NCI-H774 (cell line): ENCODE results near the gene U2SURP.

Source experiments
- DNase-seq: peaks from one replicate; lab custom pipeline; 2025; lab: John Stamatoyannopoulos, UW

Gene U2SURP

GRCh38 chr3:143001369-143002082 lies at the start of gene U2SURP:
TSS of gene U2SURP (plus strand) at chr3:143001570. CDS start at chr3:143001629, 59 bp downstream.
- peak; percentile 97 for DNase-seq

- no peak for DNase-seq
Measured at GRCh38 chr3:142951794-142952193, 49.6 kb upstream of the U2SURP start.

GRCh38 chr3:142952272-142953193 lies 48.8 kb upstream of the U2SURP start:
- no peak for DNase-seq

DNA sequence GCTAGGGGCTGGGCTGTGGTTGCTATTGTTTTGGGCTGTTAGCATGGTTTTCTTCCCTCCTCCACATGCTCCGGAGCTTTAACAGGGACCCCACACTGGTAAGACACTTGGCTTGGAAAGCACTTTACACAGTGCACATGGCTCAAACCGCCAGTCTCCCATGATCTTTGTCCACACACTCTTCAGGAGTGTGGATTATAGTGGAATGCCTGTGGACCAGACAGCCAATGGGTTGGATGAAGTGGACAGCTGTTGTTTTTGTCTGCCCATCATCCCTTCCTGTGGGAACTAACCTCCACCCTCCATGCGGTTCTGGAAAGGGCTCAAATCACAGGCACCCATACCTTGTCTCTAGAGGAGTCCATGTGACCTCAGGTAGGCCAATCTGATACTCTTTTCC lies 47.9 kb upstream of the U2SURP start:
- no peak for DNase-seq

DNA sequence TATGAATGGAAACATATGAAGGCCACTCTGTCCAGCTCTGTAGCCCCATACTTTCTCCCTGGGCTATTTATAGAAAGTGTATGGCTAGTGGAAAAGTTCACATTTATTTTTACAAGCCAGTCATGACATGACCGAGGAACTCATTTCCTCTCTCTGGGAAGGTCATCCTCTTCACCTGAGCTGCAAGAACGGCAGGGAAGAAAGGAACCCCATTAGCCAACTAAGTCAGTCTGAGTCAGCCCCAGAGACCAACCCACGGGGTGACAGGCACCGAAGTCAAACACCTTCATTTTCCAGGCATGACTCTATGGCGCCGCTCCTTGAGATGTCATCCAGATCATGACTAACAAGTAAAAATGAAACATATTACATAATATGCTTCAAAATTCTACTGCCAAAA lies 42.7 kb upstream of the U2SURP start:
- no peak for DNase-seq

DNA sequence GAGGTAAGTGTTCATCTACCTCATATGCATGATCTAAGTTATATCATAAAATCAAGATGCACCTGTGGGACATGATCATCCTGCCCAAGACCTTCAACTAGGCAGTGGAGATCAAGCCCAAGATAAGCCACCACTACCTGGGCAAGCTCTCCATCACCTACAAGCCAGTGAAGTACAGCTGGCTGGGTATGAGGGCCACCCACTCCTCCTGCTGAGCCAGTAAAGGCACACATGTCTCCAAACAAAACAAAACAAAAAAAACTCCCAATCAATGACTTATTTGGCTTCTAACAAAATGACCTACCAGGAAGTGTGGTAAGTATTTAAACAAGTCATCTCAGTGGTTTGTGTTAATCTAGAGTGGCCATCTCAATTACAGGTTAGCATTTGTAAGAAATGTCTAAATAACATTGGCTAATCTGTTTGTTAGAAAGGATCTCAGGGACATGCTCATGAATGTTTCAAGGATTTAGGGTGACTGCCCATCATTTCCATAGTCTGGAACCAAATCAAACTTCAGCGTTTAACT lies 41.0 kb upstream of the U2SURP start:
- DNase-seq, result peak; percentile 7

- no peak for DNase-seq
Measured at GRCh38 chr3:142961539-142961938, 39.8 kb upstream of the U2SURP start.

DNA sequence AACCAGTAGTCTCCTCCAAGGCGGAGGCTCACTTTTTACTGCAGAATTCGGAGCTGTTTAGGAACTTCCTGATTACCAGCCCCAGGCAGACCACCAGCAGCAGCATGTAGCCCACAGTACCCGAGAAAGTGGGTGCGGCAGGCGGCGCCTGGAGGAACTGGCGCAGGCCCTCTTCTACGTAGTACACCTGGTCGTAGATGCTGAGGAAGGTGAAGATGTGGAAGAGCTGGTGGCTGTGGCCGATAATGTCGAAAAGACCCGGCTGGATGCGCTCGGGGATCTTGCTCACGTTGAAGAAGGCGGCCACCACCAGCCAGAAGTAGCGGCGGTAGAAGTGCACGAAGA lies 39.2 kb upstream of the U2SURP start:
- no peak for DNase-seq

- DNase-seq, result no peak
Measured at GRCh38 chr3:142962520-142963233, 38.7 kb upstream of the U2SURP start.

GRCh38 chr3:142963234-142963515 lies 38.2 kb upstream of the U2SURP start:
- DNase-seq, result no peak

GRCh38 chr3:142963516-142964448 lies 37.6 kb upstream of the U2SURP start, which contains the start of gene PAQR9:
TSS of gene PAQR9 (minus strand) at chr3:142963674. CDS start at chr3:142963336, 338 bp downstream.
- DNase-seq, result no peak

GRCh38 chr3:142965581-142965980 lies 35.8 kb upstream of the U2SURP start:
- no peak for DNase-seq

- DNase-seq, result no peak
Measured at GRCh38 chr3:142966808-142967207, 34.6 kb upstream of the U2SURP start.

- no peak for DNase-seq
Measured at GRCh38 chr3:142968319-142969025, 32.9 kb upstream of the U2SURP start.

DNA sequence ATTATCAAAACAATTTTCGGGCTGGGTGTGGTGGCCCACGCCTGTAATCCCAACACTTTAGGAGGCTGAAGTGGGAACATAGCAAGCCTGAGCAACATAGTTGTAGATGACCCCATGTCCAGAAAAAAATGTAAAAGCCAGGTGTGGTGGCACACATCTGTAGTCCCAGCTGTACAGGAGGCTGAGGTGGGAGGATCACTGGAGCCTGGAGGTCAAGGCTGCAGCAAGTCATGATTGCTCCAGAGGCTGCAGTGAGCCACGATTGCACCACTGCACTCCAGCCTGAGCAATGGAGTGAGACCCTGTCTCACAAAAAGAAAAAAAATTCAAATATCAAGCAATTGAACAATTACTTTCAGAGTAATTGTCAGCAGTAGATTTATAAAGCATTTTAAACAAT lies 29.9 kb upstream of the U2SURP start:
- no peak for DNase-seq

DNA sequence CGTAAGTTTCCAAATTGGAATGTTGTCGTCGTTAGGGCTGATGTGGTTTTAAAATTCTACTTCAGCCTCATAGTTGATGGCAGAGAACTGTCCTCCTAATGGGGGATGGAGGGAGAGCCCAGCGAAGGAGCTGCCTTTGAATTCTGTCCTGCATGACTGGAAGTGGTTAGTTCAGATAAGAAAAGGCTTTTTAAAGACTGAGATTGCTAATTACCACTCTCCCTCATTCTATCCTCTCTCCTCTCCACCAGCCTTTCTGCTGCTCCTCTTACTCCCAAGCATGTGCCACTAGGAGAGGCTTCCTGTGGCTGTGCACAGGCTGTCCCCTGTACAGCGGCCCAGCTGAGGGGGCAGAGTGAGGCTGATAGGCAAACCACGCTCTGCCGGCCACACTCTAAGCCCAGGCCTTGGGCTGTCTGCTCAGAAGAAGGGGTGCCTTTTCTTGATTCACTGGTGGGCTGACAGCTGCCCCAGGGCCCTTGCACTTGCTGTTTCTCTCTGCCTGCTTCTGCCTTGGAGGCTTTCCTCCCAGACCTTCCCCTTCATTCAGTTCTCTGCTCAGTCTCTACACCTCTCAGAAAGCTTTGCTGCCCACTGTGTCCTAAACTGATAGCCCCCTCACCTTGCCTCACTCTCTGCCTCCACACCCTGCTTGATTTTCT lies 29.1 kb upstream of the U2SURP start:
- DNase-seq, result no peak

DNA sequence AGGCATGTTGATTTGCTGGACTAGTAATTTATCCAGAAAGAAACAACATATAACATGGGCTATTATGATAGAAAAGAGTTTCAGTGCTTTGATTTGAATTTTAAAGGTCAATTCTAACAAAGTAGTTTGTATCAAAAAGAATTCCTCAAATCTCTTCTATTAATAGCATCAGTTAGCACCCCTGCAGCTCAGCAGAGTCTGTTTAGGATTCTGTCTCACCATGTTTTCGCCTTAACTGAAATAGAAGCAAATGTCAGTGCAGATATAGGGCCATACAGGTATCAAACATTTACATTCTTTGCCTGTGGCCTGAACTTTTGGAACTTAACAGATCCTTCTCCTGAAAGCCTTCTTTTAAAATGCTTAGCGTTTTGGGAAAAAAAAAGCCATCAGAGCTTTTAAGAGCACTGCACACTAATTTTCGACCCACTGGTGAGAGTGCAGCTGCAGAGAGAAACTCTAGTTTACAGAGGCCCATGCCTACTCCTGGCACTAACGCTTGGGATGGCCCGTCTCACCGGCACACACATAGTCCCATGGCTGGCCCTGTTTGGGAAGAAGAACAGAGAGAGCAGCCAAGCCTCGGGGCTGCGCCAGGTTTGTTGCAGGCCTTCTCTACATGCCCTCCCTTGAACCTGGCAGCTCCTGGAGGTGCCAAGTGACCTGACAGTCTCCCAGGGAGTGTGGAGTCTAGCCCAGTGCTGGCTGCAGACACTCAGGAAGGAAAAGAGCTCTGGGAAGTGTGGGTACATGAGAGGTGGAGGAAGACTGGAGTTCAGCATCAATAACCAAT lies 28.0 kb upstream of the U2SURP start:
- no peak for DNase-seq

- DNase-seq, result no peak
Measured at GRCh38 chr3:142975316-142975995, 25.9 kb upstream of the U2SURP start.
